Spinal cord (tissue), 10 donors: ENCODE results near the gene SENP2. TPM values are rescaled to one million over a fixed set of nuclear protein-coding genes. Genes with fewer than 3 reads are reported as not detected.
"Not testable (repeated sequence)": the region's sequence is repeated elsewhere in the genome, so short reads cannot be mapped to it uniquely, and the experiment has no call there.

ENCODE experiments used
- DNase-seq, 6 donors: peaks; one replicate each; pipeline versions ENCODE4 v3.0.0 to v3.0.0-alpha.2; 2013 to 2015; ENCODE audit warnings: low spot score in 6 of 6, low read depth in 4 of 6
- H3K27ac ChIP-seq: one replicate; pipeline ENCODE4 v1.5.1; 2013; ENCODE audit warnings: low read depth, low read length, control low read depth
- H3K27me3 ChIP-seq: one replicate; pipeline ENCODE4 v1.6.1; 2013; ENCODE audit warnings: low read length; ENCODE audit not compliant: control insufficient read depth, insufficient read depth
- H3K36me3 ChIP-seq: one replicate; pipeline ENCODE4 v1.6.1; 2013; ENCODE audit warnings: low read length; ENCODE audit not compliant: control insufficient read depth, insufficient read depth
- H3K4me1 ChIP-seq: one replicate; pipeline ENCODE4 v1.6.1; 2013; ENCODE audit warnings: low read length; ENCODE audit not compliant: control insufficient read depth, insufficient read depth
- H3K4me3 ChIP-seq: one replicate; pipeline ENCODE4 v1.5.1; 2013; ENCODE audit warnings: low read depth, low read length, control low read depth
- H3K9me3 ChIP-seq: one replicate; pipeline ENCODE4 v1.6.1; 2013; ENCODE audit warnings: low read length; ENCODE audit not compliant: control insufficient read depth, insufficient read depth
- WGBS: methylation state at CpG from one replicate; pipeline ENCODE4 v1.1.5; 2013; ENCODE audit warnings: missing lambda C conversion rate; ENCODE audit not compliant: insufficient coverage; 5-methylcytosine and 5-hydroxymethylcytosine counted together
- polyA plus RNA-seq, 2 donors: library from polyadenylated mRNA; unstranded; fragments of 120-200 nt; gene quantifications; one replicate each; pipeline ENCODE4 v1.2.1, GENCODE V29; 2013; ENCODE audit not compliant: insufficient read length in 2 of 2
- total RNA-seq, 2 donors: library from RNA; depleted of rRNA in 1 of 2; stranded (reverse); fragments of 120-200 nt in 1 of 2; fragments of >200 nt in 1 of 2; gene quantifications; one replicate each; pipeline versions ENCODE4 v1.2.3 to v1.2.4, GENCODE V29; 2013 to 2014
- donor health status: healthy.

Gene SENP2
- total and polyA plus RNA-seq, 4 donors, result 40.7 to 70.1 (median 48.1) TPM

GRCh38 chr3:185654758-185655145 is 68.7 kb downstream of the SENP2 start:
- Histone ChIP-seq H3K4me1 (peaks cover 6% of the 10 kb centered on the region), H3K36me3 (peaks cover 62% of the 10 kb centered on the region), H3K4me3 (no peak overlapping the region), H3K27me3 (no peaks in the 10 kb centered on the region), H3K9me3 (no peaks in the 10 kb centered on the region), H3K27ac (no peak overlapping the region)
- no peak for DNase-seq
- no CpG with 5 or more reads among the region's 2 CpGs for whole genome bisulfite sequencing

GRCh38 chr3:185655426-185656320 is 69.6 kb downstream of the SENP2 start:
- DNase-seq, result no peak
- no peak overlapping the region for H3K4me3 ChIP-seq
- peak overlapping the region; percentile 45 for H3K27ac ChIP-seq
- H3K27me3 ChIP-seq, result no peaks in the 10 kb centered on the region
- H3K9me3 ChIP-seq, result no peaks in the 10 kb centered on the region
- WGBS, result 81% methylated on average over 11 of the region's 12 CpGs
- peaks cover 13% of the 10 kb centered on the region for H3K4me1 ChIP-seq
- peaks cover 62% of the 10 kb centered on the region for H3K36me3 ChIP-seq

GRCh38 chr3:185656321-185656840 is 70.3 kb downstream of the SENP2 start:
- peak in 2 of 6 donors; percentile 12 to 67 for DNase-seq
- Histone ChIP-seq H3K4me3 (no peak overlapping the region), H3K36me3 (peaks cover 62% of the 10 kb centered on the region), H3K27ac (peak overlapping the region; percentile 71), H3K9me3 (no peaks in the 10 kb centered on the region), H3K27me3 (no peaks in the 10 kb centered on the region), H3K4me1 (peaks cover 13% of the 10 kb centered on the region)
- WGBS, result 76% methylated on average over 7 of the region's 8 CpGs

- H3K4me1 ChIP-seq, result peaks cover 13% of the 10 kb centered on the region
- WGBS, result 96% methylated on average over 10 of the region's 12 CpGs
- H3K27ac ChIP-seq, result peak overlapping the region; percentile 71
- DNase-seq, result no peak
- no peak overlapping the region for H3K4me3 ChIP-seq
- peaks cover 55% of the 10 kb centered on the region for H3K36me3 ChIP-seq
- no peaks in the 10 kb centered on the region for H3K27me3 ChIP-seq
- no peaks in the 10 kb centered on the region for H3K9me3 ChIP-seq
Observed at GRCh38 chr3:185657211-185657610, 71.1 kb downstream of the SENP2 start.

GRCh38 chr3:185657691-185658503 is 71.8 kb downstream of the SENP2 start:
- WGBS, result 96% methylated on average over 15 of the region's 15 CpGs
- Histone ChIP-seq H3K36me3 (peaks cover 48% of the 10 kb centered on the region), H3K4me1 (peaks cover 13% of the 10 kb centered on the region), H3K27me3 (no peaks in the 10 kb centered on the region), H3K9me3 (no peaks in the 10 kb centered on the region), H3K4me3 (no peak overlapping the region), H3K27ac (no peak overlapping the region)
- no peak for DNase-seq

GRCh38 chr3:185658504-185658912 is 72.4 kb downstream of the SENP2 start:
- WGBS, result 93% methylated on average over 7 of the region's 8 CpGs
- Histone ChIP-seq H3K36me3 (peaks cover 47% of the 10 kb centered on the region), H3K9me3 (no peaks in the 10 kb centered on the region), H3K4me1 (peaks cover 13% of the 10 kb centered on the region), H3K27ac (no peak overlapping the region), H3K27me3 (no peaks in the 10 kb centered on the region), H3K4me3 (no peak overlapping the region)
- DNase-seq, result no peak

- WGBS, result 100% methylated on average over 1 of the region's 1 CpG
- no peak overlapping the region for H3K4me3 ChIP-seq
- H3K4me1 ChIP-seq, result peaks cover 13% of the 10 kb centered on the region
- H3K9me3 ChIP-seq, result no peaks in the 10 kb centered on the region
- H3K27me3 ChIP-seq, result no peaks in the 10 kb centered on the region
- no peak for DNase-seq
- no peak overlapping the region for H3K27ac ChIP-seq
- H3K36me3 ChIP-seq, result peaks cover 47% of the 10 kb centered on the region
Observed at GRCh38 chr3:185658943-185659342, 72.8 kb downstream of the SENP2 start.

GRCh38 chr3:185659942-185660921 is 74.1 kb downstream of the SENP2 start:
- Histone ChIP-seq H3K9me3 (no peaks in the 10 kb centered on the region), H3K27ac (no peak overlapping the region), H3K4me1 (peaks cover 13% of the 10 kb centered on the region), H3K36me3 (peaks cover 43% of the 10 kb centered on the region), H3K4me3 (no peak overlapping the region), H3K27me3 (no peaks in the 10 kb centered on the region)
- WGBS, result 51% methylated on average over 18 of the region's 18 CpGs
- DNase-seq, result peak; percentile 68 to 95 (median 78)

GRCh38 chr3:185661296-185661695 is 75.2 kb downstream of the SENP2 start:
- H3K27ac ChIP-seq, DNase-seq, H3K9me3 ChIP-seq, H3K27me3 ChIP-seq, H3K4me1 ChIP-seq, H3K4me3 ChIP-seq: not testable (repeated sequence)
- H3K36me3 ChIP-seq, result peaks cover 34% of the 10 kb centered on the region
- 91% methylated on average over 10 of the region's 10 CpGs for WGBS
